Measurements from ENCODE around the gene S1PR3. TPM values are rescaled to one million over a fixed set of nuclear protein-coding genes. Genes with fewer than 3 reads are reported as not detected.

Gene S1PR3
- polyA plus RNA-seq, 4 donors = 0.22 to 6.1 (median 3.3) TPM

DNA sequence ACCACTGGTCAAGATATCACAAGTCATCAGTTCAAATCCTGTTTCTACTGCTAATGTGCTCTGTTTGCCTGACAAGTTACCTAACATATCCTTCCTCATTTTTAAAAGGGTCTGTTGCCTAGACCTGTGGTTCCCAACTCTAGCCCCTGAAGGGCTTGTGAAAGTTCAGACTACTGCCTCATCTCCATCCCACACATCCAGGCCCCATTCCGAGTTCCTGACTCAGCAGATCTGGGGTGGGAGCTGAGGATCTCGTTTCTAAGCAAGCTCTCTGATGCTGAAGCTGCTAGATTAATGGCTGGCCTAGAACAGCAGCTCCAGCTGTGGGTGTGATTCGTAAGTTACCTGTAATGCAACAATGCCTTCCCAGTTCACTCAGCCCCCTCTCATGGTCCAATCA is 32.5 kb downstream of the S1PR3 start:
- Histone ChIP-seq H3K4me3 (ENCODE audit: low read depth in 1 of 3, low read length in 3 of 3) (no peak overlapping the region), H3K4me1 (ENCODE audit: control insufficient read depth in 3 of 3, insufficient read depth in 2 of 3, low read depth in 1 of 3, low read length in 2 of 3) (peaks cover 0 to 3% (median 0%) of the 10 kb centered on the region in 3 donors), H3K36me3 (ENCODE audit: control insufficient read depth in 3 of 3, insufficient read depth in 2 of 3, low read depth in 1 of 3, low read length in 3 of 3) (no peaks in the 10 kb centered on the region), H3K27me3 (ENCODE audit: control insufficient read depth in 3 of 3, insufficient read depth in 3 of 3, low read length in 3 of 3) (no peaks in the 10 kb centered on the region), H3K27ac (ENCODE audit: low read depth in 1 of 3, low read length in 2 of 3) (peak overlapping the region in 1 of 3 donors; percentile 41), H3K9me3 (ENCODE audit: control insufficient read depth in 2 of 2, insufficient read depth in 1 of 2, low read depth in 1 of 2, low read length in 1 of 2) (no peaks in the 10 kb centered on the region)
- FAIRE-seq (no peak), DNase-seq (no peak)
- WGBS, 3 donors = 55 to 73% (median 66%) methylated on average over 3 of the region's 3 CpGs

DNA sequence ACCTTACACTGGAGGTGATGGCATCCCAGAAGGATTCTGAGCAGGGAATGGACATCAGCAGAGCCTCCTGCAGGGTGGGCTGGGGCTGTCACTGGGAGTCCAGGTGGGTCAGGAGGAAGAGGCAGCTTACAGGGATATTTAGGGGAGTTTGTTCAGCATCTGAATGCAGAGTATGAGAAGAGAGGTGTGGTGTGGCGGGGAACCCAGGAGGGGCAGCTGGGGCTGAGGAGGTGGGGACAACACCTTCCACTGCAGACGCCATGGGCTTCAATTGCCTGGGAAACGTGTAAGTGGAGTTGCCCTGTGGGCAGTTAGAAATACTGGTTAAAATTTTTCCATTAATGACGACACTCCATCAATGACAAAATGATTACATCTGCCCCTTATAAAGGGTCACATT is 33.5 kb downstream of the S1PR3 start:
- Histone ChIP-seq H3K4me3 (ENCODE audit: low read depth in 1 of 3, low read length in 3 of 3) (no peak overlapping the region), H3K27me3 (ENCODE audit: control insufficient read depth in 3 of 3, insufficient read depth in 3 of 3, low read length in 3 of 3) (no peaks in the 10 kb centered on the region), H3K4me1 (ENCODE audit: control insufficient read depth in 3 of 3, insufficient read depth in 2 of 3, low read depth in 1 of 3, low read length in 2 of 3) (peaks cover 0 to 3% (median 0%) of the 10 kb centered on the region in 3 donors), H3K9me3 (ENCODE audit: control insufficient read depth in 2 of 2, insufficient read depth in 1 of 2, low read depth in 1 of 2, low read length in 1 of 2) (no peaks in the 10 kb centered on the region), H3K27ac (ENCODE audit: low read depth in 1 of 3, low read length in 2 of 3) (no peak overlapping the region), H3K36me3 (ENCODE audit: control insufficient read depth in 3 of 3, insufficient read depth in 2 of 3, low read depth in 1 of 3, low read length in 3 of 3) (no peaks in the 10 kb centered on the region)
- DNase-seq (no peak), FAIRE-seq (no peak)
- 89 to 93% (median 93%) methylated on average over 4 of the region's 4 CpGs for WGBS, 3 donors

DNA sequence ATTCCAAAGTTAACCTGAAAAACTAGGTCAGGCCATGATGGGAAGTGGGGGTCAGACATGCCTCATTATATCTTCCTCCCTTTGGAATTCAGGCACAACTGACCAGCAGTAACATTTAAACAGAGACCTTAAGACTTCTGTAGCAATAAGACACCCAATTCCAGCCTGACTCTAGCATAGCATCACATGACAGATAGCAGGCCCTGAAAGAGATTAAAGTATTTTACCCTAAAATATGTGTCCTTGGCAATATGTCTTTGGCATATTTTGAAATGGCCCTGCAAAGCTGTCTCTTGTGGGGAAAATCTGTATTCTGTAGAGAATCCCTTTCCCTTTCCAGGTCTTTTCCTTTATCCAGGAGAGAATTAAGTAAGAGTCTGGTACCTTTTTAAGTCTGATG is 34.3 kb downstream of the S1PR3 start:
- no peak for FAIRE-seq

DNA sequence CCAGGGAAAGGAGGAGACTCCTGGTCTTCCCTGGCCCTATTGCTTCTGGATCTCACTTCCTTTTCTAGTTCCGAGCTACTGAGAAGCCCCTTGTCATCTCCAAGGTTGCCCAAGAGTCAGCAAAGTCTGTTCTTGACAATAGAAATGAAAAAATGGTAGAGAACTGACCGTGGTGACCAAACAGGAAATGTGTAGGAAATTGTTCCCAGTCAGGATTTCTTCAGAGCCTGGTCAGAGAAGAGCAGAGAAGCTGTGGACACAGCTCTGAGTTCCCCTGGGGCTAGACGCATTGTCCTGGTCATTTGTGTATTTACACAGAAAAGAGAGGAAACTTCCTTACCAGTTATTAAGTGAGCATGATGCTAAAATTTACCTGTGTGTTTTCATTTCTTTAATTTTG is 35.6 kb downstream of the S1PR3 start:
- no peaks in the 10 kb centered on the region for H3K4me1 ChIP-seq (ENCODE audit: control insufficient read depth in 3 of 3, insufficient read depth in 2 of 3, low read depth in 1 of 3, low read length in 2 of 3)
- no peak overlapping the region for H3K27ac ChIP-seq (ENCODE audit: low read depth in 1 of 3, low read length in 2 of 3)
- no peak overlapping the region for H3K4me3 ChIP-seq (ENCODE audit: low read depth in 1 of 3, low read length in 3 of 3)
- no peak for DNase-seq
- H3K27me3 ChIP-seq (ENCODE audit: control insufficient read depth in 3 of 3, insufficient read depth in 3 of 3, low read length in 3 of 3) = no peaks in the 10 kb centered on the region
- no peak for FAIRE-seq
- H3K9me3 ChIP-seq (ENCODE audit: control insufficient read depth in 2 of 2, insufficient read depth in 1 of 2, low read depth in 1 of 2, low read length in 1 of 2) = peaks cover 0 to 3% of the 10 kb centered on the region in 2 donors
- 60 to 66% (median 61%) methylated on average over 3 of the region's 3 CpGs for WGBS, 3 donors
- no peaks in the 10 kb centered on the region for H3K36me3 ChIP-seq (ENCODE audit: control insufficient read depth in 3 of 3, insufficient read depth in 2 of 3, low read depth in 1 of 3, low read length in 3 of 3)

More for the DNA sequence above, 34.3 kb downstream of the S1PR3 start:
- H3K9me3 ChIP-seq (ENCODE audit: control insufficient read depth in 2 of 2, insufficient read depth in 1 of 2, low read depth in 1 of 2, low read length in 1 of 2) = no peaks in the 10 kb centered on the region
- no peaks in the 10 kb centered on the region for H3K36me3 ChIP-seq (ENCODE audit: control insufficient read depth in 3 of 3, insufficient read depth in 2 of 3, low read depth in 1 of 3, low read length in 3 of 3)
- no peak overlapping the region for H3K27ac ChIP-seq (ENCODE audit: low read depth in 1 of 3, low read length in 2 of 3)
- peaks cover 0 to 3% (median 0%) of the 10 kb centered on the region in 3 donors for H3K4me1 ChIP-seq (ENCODE audit: control insufficient read depth in 3 of 3, insufficient read depth in 2 of 3, low read depth in 1 of 3, low read length in 2 of 3)
- no peaks in the 10 kb centered on the region for H3K27me3 ChIP-seq (ENCODE audit: control insufficient read depth in 3 of 3, insufficient read depth in 3 of 3, low read length in 3 of 3)
- no peak overlapping the region for H3K4me3 ChIP-seq (ENCODE audit: low read depth in 1 of 3, low read length in 3 of 3)
- no peak for DNase-seq

DNA sequence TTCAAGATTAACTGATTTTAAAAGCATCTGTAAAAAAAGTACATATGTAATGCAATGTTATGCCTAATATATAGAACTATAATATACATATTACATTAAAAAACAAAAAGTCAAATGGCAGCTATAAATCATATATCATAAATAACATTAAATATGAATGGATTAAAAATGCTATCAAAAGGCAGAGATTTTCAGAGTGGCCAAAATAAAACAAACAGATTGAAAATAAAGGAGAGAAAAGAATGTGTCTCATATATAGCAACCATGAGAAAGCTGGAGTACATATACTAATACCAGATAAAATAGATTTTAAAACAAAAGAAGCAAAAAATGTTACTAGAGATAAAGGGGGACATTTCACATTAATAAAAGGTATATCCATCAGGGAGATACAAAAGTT is 38.5 kb downstream of the S1PR3 start:
- FAIRE-seq = peak; percentile 72
- H3K9me3 ChIP-seq (ENCODE audit: control insufficient read depth in 2 of 2, insufficient read depth in 1 of 2, low read depth in 1 of 2, low read length in 1 of 2) = peaks cover 0 to 3% of the 10 kb centered on the region in 2 donors
- no peaks in the 10 kb centered on the region for H3K4me1 ChIP-seq (ENCODE audit: control insufficient read depth in 3 of 3, insufficient read depth in 2 of 3, low read depth in 1 of 3, low read length in 2 of 3)
- no peak for DNase-seq
- H3K4me3 ChIP-seq (ENCODE audit: low read depth in 1 of 3, low read length in 3 of 3) = no peak overlapping the region
- no peaks in the 10 kb centered on the region for H3K27me3 ChIP-seq (ENCODE audit: control insufficient read depth in 3 of 3, insufficient read depth in 3 of 3, low read length in 3 of 3)
- no peaks in the 10 kb centered on the region for H3K36me3 ChIP-seq (ENCODE audit: control insufficient read depth in 3 of 3, insufficient read depth in 2 of 3, low read depth in 1 of 3, low read length in 3 of 3)
- H3K27ac ChIP-seq (ENCODE audit: low read depth in 1 of 3, low read length in 2 of 3) = no peak overlapping the region

DNA sequence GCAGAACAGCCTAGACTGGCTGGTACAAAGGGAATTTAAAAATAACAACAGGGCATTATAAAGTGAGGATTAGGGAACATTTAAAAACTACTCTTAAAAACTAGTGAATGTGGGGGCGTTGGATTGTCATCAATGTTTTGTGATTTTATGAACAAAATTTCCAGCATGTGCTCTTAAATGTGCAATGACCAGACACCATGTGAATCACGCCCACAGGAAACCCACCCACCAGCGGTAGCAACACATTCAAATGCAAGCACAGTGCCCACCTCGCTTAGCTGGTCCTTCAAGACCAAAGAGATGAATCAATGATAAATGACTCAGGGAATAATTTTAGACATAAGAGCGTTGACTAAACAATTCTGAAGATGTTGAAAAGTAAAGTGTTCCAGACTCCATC is 40.9 kb downstream of the S1PR3 start:
- Histone ChIP-seq H3K27ac (ENCODE audit: low read depth in 1 of 3, low read length in 2 of 3) (no peak overlapping the region), H3K27me3 (ENCODE audit: control insufficient read depth in 3 of 3, insufficient read depth in 3 of 3, low read length in 3 of 3) (no peaks in the 10 kb centered on the region), H3K4me1 (ENCODE audit: control insufficient read depth in 3 of 3, insufficient read depth in 2 of 3, low read depth in 1 of 3, low read length in 2 of 3) (peaks cover 0 to 8% (median 0%) of the 10 kb centered on the region in 3 donors), H3K36me3 (ENCODE audit: control insufficient read depth in 3 of 3, insufficient read depth in 2 of 3, low read depth in 1 of 3, low read length in 3 of 3) (no peaks in the 10 kb centered on the region), H3K4me3 (ENCODE audit: low read depth in 1 of 3, low read length in 3 of 3) (no peak overlapping the region), H3K9me3 (ENCODE audit: control insufficient read depth in 2 of 2, insufficient read depth in 1 of 2, low read depth in 1 of 2, low read length in 1 of 2) (peaks cover 0 to 3% of the 10 kb centered on the region in 2 donors)
- DNase-seq (no peak), FAIRE-seq (no peak)
- 84 to 87% (median 87%) methylated on average over 5 of the region's 5 CpGs for WGBS, 3 donors

DNA sequence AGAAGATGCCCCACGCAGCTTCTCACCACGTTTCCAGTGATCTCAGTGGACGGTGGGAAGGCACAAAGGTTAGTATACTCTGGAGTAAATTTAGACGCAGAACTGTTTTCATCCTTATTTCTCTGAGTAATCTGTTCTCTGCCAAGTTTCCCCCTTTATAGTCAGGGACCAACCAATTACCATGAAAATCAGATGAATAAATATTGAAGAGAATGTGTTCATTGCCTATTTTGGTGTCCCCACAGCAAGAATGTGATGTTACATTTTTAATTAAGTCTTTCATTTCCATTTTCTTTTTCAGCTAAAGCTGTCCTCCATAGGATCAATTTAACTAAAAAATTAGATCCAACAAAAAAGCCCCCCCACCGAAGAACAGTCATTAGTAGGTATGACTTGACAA is 41.4 kb downstream of the S1PR3 start:
- WGBS, 3 donors = 73 to 86% (median 85%) methylated on average over 5 of the region's 5 CpGs
- DNase-seq = no peak
- Histone ChIP-seq H3K4me1 (ENCODE audit: control insufficient read depth in 3 of 3, insufficient read depth in 2 of 3, low read depth in 1 of 3, low read length in 2 of 3) (peaks cover 0 to 11% (median 1%) of the 10 kb centered on the region in 3 donors), H3K36me3 (ENCODE audit: control insufficient read depth in 3 of 3, insufficient read depth in 2 of 3, low read depth in 1 of 3, low read length in 3 of 3) (no peaks in the 10 kb centered on the region), H3K4me3 (ENCODE audit: low read depth in 1 of 3, low read length in 3 of 3) (no peak overlapping the region), H3K9me3 (ENCODE audit: control insufficient read depth in 2 of 2, insufficient read depth in 1 of 2, low read depth in 1 of 2, low read length in 1 of 2) (peaks cover 0 to 3% of the 10 kb centered on the region in 2 donors), H3K27ac (ENCODE audit: low read depth in 1 of 3, low read length in 2 of 3) (no peak overlapping the region), H3K27me3 (ENCODE audit: control insufficient read depth in 3 of 3, insufficient read depth in 3 of 3, low read length in 3 of 3) (no peaks in the 10 kb centered on the region)
- FAIRE-seq = no peak

DNA sequence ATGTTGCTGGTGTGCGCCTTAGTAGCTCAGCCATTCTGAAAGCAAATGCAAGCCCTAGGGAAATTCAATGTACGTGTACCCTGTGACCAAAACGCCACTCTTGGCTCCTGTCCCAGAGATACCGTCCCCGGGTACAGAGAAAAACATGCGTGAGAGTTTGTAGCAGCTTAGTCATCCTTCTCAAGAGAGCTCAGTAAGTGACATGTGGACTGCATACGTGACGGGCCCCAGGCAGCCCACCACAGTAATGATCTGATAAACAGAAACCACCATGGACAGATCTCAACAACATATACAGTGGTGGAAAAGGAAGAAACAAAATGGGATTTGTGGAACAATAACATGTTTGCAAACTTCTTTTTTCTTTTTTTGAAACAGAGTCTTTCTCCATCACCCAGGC is 45.1 kb downstream of the S1PR3 start:
- no peak for DNase-seq

DNA sequence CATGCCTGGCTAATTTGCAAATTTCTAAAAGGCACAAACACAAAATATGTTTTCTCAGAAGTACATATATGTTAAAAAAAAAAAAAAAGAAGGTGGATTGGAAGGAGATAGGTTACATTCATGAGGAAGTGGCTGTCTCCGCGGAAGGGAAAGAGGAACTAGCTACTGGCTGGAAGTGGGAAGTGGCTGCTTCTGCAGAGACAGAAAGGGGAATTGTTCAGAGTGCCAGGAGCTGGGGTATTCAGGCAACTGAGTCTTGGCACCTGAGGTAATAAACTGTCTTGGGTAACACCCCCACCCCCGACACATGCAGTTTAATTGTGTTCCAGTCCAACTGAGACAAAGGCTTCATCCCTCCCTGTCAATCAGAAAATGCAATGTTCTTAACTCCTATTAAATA is 45.6 kb downstream of the S1PR3 start:
- H3K4me1 ChIP-seq (ENCODE audit: control insufficient read depth in 3 of 3, insufficient read depth in 2 of 3, low read depth in 1 of 3, low read length in 2 of 3) = peaks cover 0 to 14% (median 3%) of the 10 kb centered on the region in 3 donors
- WGBS, 3 donors = 49 to 67% (median 53%) methylated on average over 3 of the region's 3 CpGs
- no peaks in the 10 kb centered on the region for H3K27me3 ChIP-seq (ENCODE audit: control insufficient read depth in 3 of 3, insufficient read depth in 3 of 3, low read length in 3 of 3)
- no peak for DNase-seq
- H3K36me3 ChIP-seq (ENCODE audit: control insufficient read depth in 3 of 3, insufficient read depth in 2 of 3, low read depth in 1 of 3, low read length in 3 of 3) = no peaks in the 10 kb centered on the region
- H3K9me3 ChIP-seq (ENCODE audit: control insufficient read depth in 2 of 2, insufficient read depth in 1 of 2, low read depth in 1 of 2, low read length in 1 of 2) = no peaks in the 10 kb centered on the region
- no peak overlapping the region for H3K4me3 ChIP-seq (ENCODE audit: low read depth in 1 of 3, low read length in 3 of 3)
- no peak overlapping the region for H3K27ac ChIP-seq (ENCODE audit: low read depth in 1 of 3, low read length in 2 of 3)
- no peak for FAIRE-seq

More for the DNA sequence above, 45.1 kb downstream of the S1PR3 start:
- Histone ChIP-seq H3K4me3 (ENCODE audit: low read depth in 1 of 3, low read length in 3 of 3) (no peak overlapping the region), H3K27ac (ENCODE audit: low read depth in 1 of 3, low read length in 2 of 3) (no peak overlapping the region), H3K36me3 (ENCODE audit: control insufficient read depth in 3 of 3, insufficient read depth in 2 of 3, low read depth in 1 of 3, low read length in 3 of 3) (no peaks in the 10 kb centered on the region), H3K4me1 (ENCODE audit: control insufficient read depth in 3 of 3, insufficient read depth in 2 of 3, low read depth in 1 of 3, low read length in 2 of 3) (peaks cover 0 to 14% (median 3%) of the 10 kb centered on the region in 3 donors), H3K27me3 (ENCODE audit: control insufficient read depth in 3 of 3, insufficient read depth in 3 of 3, low read length in 3 of 3) (no peaks in the 10 kb centered on the region), H3K9me3 (ENCODE audit: control insufficient read depth in 2 of 2, insufficient read depth in 1 of 2, low read depth in 1 of 2, low read length in 1 of 2) (no peaks in the 10 kb centered on the region)
- 30 to 53% (median 44%) methylated on average over 8 of the region's 8 CpGs for WGBS, 3 donors
- no peak for FAIRE-seq

All from small intestine (tissue), 7 donors.